ENCODE data around the gene MYH14.
"Not testable (repeated sequence)": the region's sequence is repeated elsewhere in the genome, so short reads cannot be mapped to it uniquely, and the experiment has no call there.

The MYH14 gene

DNA sequence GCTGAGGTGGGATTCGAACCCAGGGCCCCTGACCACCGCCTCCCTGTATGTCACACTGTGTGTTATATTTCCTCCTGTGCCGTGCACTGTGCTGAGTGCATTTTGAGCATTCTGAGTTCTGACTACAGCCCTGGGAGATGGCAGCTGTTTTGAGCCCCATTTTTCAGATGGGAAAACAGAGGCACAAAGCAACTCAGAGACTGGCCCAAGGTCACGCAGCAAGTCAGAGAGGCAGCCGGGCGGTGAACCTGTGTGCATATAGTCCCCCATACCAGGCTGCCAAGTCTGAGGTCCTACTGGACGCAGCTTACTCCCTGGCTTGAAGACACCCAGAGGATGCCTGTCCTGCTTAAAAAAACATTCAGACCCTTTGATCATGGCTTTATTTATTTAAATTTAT lies 17.7 kb downstream of the MYH14 start:
- DNase-seq = peak in 2 of 10 donors; percentile 24 to 56
- intact Hi-C loops (cut with DNase I) = no loop called here

- DNase-seq = peak in 2 of 10 donors; percentile 59 to 83
- intact Hi-C loops (cut with DNase I) = no loop called here
Measured at GRCh38 chr19:50222691-50223438, 19.4 kb downstream of the MYH14 start.

DNA sequence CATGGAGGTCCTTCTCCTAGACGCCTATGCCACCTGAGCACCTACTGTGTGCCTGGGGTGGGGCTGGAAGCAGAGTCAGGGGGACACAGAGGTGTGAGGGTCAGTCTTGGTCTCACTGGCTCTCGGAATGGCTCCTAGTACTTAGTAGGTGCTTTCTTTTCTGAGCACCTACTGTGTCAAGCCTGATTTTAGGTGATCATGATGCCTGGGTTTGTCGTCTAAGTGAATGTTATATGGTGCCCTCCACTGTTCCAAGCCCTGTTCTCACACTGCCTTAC lies 20.0 kb downstream of the MYH14 start:
- intact Hi-C loops (cut with DNase I) = no loop called here
- no peak for DNase-seq

GRCh38 chr19:50224986-50225747 lies 21.7 kb downstream of the MYH14 start:
- DNase-seq = peak in 4 of 10 donors; percentile 31 to 90 (median 44)
- intact Hi-C loops (cut with DNase I) = no loop called here

DNA sequence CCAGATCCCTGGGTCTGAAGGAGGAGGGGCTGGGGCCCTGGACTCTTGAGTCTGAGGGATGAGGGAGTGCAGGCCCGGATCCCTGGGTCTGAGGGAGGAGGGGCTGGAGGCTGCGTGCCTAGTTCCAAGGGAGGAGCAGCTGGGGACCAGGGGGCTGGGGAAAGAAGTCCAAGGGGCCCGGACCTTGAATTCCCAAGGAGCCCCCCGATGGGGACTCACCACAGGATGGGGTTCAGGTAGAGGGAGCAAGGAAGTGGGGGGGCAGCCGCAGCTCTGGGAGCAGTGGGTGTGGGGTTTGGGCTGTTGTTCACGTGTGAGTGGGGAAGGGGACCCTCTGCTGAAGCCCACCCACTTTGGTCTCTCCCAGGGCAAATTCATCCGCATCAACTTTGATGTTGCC lies 23.1 kb downstream of the MYH14 start:
- intact Hi-C loops (cut with DNase I) = no loop called here
- peak in 2 of 10 donors; percentile 67 to 78 for DNase-seq

DNA sequence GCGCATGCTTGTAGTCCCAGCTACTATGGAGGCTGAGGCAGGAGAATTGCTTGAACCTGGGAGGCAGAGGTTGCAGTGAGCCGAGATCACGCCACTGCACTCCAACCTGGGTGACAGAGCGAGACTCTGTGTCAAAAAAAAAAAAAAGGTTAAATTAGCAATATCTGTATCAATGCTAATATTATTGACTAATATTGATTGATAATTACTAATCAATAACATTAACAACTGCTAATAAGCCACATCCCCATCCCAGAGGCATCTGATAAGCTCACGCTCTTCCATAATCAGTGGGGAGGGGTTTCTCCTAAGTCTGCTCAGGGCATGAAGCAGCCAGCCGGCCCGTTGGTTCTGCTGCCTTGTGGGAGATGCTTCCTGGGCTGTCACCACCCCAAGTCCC lies 24.7 kb downstream of the MYH14 start:
- intact Hi-C loops (cut with DNase I) = not testable (repeated sequence)

DNA sequence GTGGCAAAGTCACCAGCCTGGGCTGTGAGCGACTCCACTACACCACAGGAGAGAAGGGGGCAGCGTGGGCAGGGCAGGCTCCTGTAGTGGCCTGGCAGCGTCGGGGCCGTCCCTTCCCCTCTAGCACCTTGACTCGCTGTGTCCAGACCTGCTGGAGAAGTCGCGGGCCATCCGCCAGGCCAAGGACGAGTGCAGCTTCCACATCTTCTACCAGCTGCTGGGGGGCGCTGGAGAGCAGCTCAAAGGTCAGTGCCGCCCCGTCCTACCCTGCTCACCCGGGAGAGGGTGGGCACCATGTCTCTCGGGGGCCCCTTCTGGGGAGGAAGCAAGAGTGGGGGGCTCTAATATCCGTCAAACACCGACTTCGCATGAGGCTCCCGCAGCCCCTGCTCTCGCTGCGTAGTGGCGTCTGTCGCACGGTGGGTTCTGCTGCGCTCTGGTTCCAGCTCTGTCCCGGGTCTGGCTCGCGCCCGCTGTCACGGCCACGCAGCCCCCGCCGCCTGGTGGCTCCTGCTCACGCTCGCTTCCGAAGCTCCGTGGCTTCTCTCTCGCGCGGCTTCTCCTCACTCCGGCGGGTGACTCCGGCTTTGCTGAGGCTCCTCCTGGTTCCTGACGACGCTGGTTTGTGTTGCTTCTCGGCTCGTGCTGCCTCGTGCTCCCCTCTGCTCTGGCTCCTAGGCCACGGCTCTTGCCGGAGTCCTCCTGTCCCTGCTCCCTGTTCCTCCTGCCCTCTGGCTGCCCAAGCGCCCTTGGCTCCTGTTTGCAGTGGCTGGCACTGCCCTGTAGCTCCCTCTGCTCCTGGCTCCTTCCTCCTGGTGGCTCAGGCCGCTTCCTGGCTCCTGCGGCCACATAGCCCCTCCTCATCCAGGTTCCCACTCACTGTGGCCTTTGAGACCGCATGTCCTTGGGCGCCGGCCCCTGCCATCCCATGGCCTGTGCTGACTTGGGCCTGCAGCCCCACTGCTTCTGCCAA lies 27.2 kb downstream of the MYH14 start:
- DNase-seq = peak in 2 of 10 donors; percentile 71 to 75

More for the DNA sequence above, 24.7 kb downstream of the MYH14 start:
- peak in 1 of 10 donors; percentile 49 for DNase-seq

DNA sequence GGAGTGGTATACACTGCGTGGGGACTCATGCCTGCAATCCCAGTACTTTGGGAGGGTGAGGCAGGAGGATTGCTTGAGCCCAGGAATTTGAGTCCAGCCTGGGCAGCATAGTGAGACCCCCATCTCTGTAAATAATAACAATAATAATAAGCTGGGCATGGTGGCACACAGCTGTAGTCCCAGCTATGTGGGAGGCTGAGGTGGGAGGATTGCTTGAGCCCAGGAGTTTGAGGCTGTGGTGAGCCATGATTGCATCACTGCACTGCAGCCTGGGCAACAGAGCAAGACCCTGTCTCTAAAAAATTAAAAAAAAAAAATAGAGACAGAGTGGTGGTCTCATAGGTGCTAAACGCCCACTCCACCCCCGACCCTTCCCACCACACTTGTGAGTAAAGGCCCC lies 28.0 kb downstream of the MYH14 start:
- DNase-seq; intact Hi-C loops (cut with DNase I): not testable (repeated sequence)

More for the DNA sequence above, 27.2 kb downstream of the MYH14 start:
- intact Hi-C loops (cut with DNase I) = no loop called here

DNA sequence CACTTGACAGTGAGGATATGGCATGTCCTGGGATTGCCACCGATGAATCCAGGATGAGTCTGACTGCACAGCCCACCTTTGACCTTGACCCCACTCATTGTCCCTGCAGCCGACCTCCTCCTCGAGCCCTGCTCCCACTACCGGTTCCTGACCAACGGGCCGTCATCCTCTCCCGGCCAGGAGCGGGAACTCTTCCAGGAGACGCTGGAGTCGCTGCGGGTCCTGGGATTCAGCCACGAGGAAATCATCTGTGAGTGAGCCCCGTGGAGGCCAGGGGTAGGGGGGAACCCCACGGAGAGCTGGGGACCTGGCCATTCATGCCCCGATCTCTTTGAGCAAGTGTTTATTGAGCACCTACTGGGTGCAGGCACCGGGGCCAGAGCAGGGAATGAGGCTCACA lies 28.4 kb downstream of the MYH14 start:
- intact Hi-C loops (cut with DNase I) = no loop called here
- peak in 2 of 10 donors; percentile 71 to 80 for DNase-seq

- DNase-seq = no peak
- intact Hi-C loops (cut with DNase I) = no loop called here
Measured at GRCh38 chr19:50232600-50232999, 29.2 kb downstream of the MYH14 start.

DNA sequence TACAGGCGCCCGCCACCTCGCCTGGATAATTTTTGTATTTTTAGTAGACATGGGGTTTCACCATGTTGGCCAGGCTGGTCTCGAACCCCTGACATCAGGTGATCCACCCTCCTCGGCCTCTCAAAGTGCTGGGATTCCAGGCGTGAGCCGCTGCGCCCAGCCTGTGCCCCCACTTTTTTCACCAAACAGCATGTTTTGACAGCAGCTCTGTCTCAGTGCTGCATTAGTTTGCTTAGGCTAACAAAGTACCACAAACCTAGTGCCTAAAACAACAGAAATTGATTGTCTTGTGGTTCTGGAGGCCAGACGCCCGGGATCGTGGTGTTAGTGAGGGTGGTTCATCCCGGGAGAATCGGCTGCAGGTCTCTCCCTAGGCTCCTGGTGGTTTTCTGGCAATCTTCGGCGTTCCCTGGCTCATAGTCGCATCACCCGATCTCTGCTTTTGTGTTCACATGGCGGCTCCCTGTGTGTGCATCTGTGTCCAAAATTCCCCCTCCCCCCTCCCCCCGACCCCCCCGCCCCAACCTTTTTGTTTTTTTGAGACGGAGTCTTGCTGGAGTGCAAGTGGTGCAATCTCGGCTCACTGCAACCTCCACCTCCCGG lies 30.0 kb downstream of the MYH14 start:
- DNase-seq = peak in 1 of 10 donors; percentile 54
- intact Hi-C loops (cut with DNase I) = no loop called here

- intact Hi-C loops (cut with DNase I) = not testable (repeated sequence)
- DNase-seq = peak in 1 of 10 donors; percentile 64
Measured at GRCh38 chr19:50237493-50237892, 34.1 kb downstream of the MYH14 start.

DNA sequence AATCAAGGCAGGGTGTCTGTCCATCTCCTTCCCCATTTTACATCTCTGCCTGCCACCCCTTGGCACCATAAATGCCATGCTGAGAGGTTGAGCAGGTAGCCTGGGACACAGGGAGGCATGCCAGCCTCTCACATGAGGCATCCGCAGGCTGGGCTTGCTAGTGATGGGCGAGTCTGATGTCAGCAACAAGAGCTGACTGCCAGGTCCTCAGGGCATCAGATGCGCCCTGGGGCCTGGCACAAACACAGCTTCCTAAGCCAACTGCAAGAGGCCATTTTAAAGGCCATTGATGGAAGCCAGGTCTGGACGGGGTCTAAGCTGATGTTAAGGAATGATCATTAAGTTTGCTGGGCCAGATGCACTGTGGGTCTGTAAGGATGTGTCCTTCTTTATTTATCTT lies 34.6 kb downstream of the MYH14 start:
- intact Hi-C loops (cut with DNase I) = no loop called here
- no peak for DNase-seq

- DNase-seq = peak in 1 of 10 donors; percentile 34
- intact Hi-C loops (cut with DNase I) = no loop called here
Measured at GRCh38 chr19:50239921-50240590, 36.6 kb downstream of the MYH14 start.

DNA sequence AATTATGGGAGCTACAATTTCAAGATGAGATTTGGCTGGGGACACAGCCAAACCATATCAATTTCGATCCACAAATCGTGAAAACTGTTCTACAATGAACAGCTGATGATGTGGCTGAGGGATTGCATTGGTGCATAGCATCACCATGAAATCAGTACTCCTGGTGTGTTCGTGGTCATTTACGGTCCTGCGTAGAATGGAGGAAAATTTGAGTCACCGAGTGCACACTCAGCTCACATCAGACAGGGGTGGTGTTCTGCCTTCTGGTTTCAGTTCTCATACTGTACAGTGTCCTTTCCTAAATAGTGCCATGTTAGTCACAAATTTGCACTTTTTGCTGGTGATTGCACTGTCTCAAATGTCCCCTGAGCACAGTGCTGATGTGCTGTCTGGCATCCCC lies 39.2 kb downstream of the MYH14 start:
- peak in 1 of 10 donors; percentile 7 for DNase-seq
- intact Hi-C loops (cut with DNase I) = no loop called here

GRCh38 chr19:50244695-50245094 lies 41.3 kb downstream of the MYH14 start:
- intact Hi-C loops (cut with DNase I) = no loop called here
- peak in 1 of 10 donors; percentile 36 for DNase-seq

DNA sequence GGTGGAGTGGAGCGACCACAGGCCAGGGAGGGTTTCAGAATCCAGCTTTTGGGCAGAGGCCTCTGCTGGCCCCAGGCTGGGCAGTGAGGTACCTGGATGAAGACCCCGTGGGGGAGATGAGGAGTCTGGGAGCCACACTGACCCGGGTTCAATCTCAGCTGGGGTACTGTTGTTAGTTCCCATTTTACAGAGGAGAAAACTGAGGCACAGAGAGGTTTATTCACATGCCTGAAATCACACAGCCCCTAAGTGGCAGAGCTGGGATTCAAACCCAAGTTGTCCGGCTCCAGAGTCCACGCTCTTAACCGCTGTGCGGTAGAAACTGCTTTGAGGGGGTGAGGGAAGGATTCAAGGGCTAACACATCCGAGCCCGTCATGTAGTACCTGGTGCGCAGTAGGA lies 45.0 kb downstream of the MYH14 start:
- intact Hi-C loops (cut with DNase I) = no loop called here

GRCh38 chr19:50248826-50249225 lies 45.4 kb downstream of the MYH14 start:
- intact Hi-C loops (cut with DNase I) = no loop called here
- DNase-seq = peak in 2 of 10 donors; percentile 64 to 71

More for the DNA sequence above, 45.0 kb downstream of the MYH14 start:
- peak in 1 of 10 donors; percentile 52 for DNase-seq

DNA sequence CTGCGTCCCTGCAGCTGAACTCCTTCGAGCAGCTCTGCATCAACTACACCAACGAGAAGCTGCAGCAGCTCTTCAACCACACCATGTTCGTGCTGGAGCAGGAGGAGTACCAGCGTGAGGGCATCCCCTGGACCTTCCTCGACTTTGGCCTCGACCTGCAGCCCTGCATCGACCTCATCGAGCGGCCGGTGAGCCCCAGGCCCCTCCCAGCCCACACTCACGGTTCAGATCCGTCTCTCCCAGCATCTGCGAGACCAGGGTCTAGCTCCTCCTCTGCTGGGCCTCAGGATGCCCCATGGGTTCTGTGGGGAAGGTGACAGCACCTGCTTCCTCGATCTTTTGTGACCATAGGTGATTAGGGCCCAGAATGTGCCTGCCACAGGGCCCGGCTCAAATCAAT lies 46.2 kb downstream of the MYH14 start:
- DNase-seq = peak in 1 of 10 donors; percentile 67
- intact Hi-C loops (cut with DNase I) = loop anchor here (5.0 kb wide), 1 partner anchor 78 kb away; the partner anchor contains the start of gene KCNC3
